SK-N-SH (cell line): ENCODE data around the gene PIK3R1. TPM values are rescaled to one million over a fixed set of nuclear protein-coding genes. Genes with fewer than 3 reads are reported as not detected.

ENCODE experiments used
- CTCF ChIA-PET: fragments of 300-600, 350-600 bp; formaldehyde crosslinking; extraction: SDS; loops from one replicate; lab custom pipeline; 2021; lab: Yijun Ruan, JAX
- POLR2A ChIA-PET: fragments of 350-600 bp; sonication (Branson Sonifier 250); formaldehyde crosslinking; extraction: SDS; loops from one replicate; lab custom pipeline; 2020; ENCODE audit warnings: antibody characterized with exemption, inconsistent platforms; lab: Yijun Ruan, JAX
- DNase-seq: peaks from one replicate; pipeline ENCODE4 v3.0.0; 2012
- H2AFZ ChIP-seq: fragments of 200-600 bp; sonication (generic); 2 replicates; pipeline ENCODE4 v1.8.1; 2016; ENCODE audit warnings: antibody characterized with exemption, mild to moderate bottlenecking, low read depth
- H3F3A ChIP-seq: fragments of 200-600 bp; sonication (generic); replicated peaks from 2 replicates; pipeline ENCODE3; 2016; ENCODE audit warnings: antibody characterized with exemption, mild to moderate bottlenecking; ENCODE audit not compliant: insufficient read depth
- H3K27ac ChIP-seq, 2 experiments: fragments of 200-500 bp in 1 of 2; fragments of 200-600 bp in 1 of 2; sonication (Bioruptor generic) in 1 of 2; sonication (generic), shearing (Covaris generic) in 1 of 2; 2 replicates each; pipeline versions ENCODE4 v1.5.1 to v1.6.1; 2014 to 2016; ENCODE audit warnings: low read depth in 2 of 2, inconsistent platforms in 1 of 2, low read length in 1 of 2, mild to moderate bottlenecking in 1 of 2, mixed read lengths in 1 of 2
- H3K27me3 ChIP-seq: fragments of 200-600 bp; sonication (generic), shearing (Covaris generic); 2 replicates; pipeline ENCODE4 v1.6.1; 2016; ENCODE audit warnings: mixed run types; ENCODE audit not compliant: insufficient read depth
- H3K36me3 ChIP-seq, 2 experiments: fragments of 200-500 bp in 1 of 2; fragments of 200-600 bp in 1 of 2; sonication (Bioruptor generic) in 1 of 2; sonication (generic) in 1 of 2; replicated peaks in 1 of 2; 2 replicates each; pipeline versions ENCODE3 to v1.5.1; 2014 to 2016; ENCODE audit warnings: low read length in 1 of 2, mild to moderate bottlenecking in 1 of 2; ENCODE audit not compliant: insufficient read depth in 2 of 2, control insufficient read depth in 1 of 2
- H3K4me1 ChIP-seq, 2 experiments: fragments of 200-500 bp in 1 of 2; fragments of 200-600 bp in 1 of 2; sonication (Bioruptor generic) in 1 of 2; sonication (generic), shearing (Covaris generic) in 1 of 2; 2 replicates each; pipeline versions ENCODE4 v1.5.1 to v1.6.1; 2014 to 2016; ENCODE audit warnings: low read depth in 1 of 2, low read length in 1 of 2, mixed run types in 1 of 2; ENCODE audit not compliant: insufficient read depth in 2 of 2, control insufficient read depth in 1 of 2
- H3K4me2 ChIP-seq: fragments of 200-600 bp; sonication (generic), shearing (Covaris generic); 2 replicates; pipeline ENCODE4 v1.6.1; 2017; ENCODE audit warnings: mixed run types
- H3K4me3 ChIP-seq, 2 experiments: fragments of 200-500 bp in 1 of 2; fragments of 200-600 bp in 1 of 2; sonication (Bioruptor generic) in 1 of 2; sonication (generic), shearing (Covaris generic) in 1 of 2; 2 replicates each; pipeline versions ENCODE4 v1.5.1 to v1.8.1; 2014 to 2016; ENCODE audit warnings: low read depth in 2 of 2, inconsistent platforms in 1 of 2, low read length in 1 of 2, mild to moderate bottlenecking in 1 of 2, mixed read lengths in 1 of 2, moderate library complexity in 1 of 2
- H3K79me2 ChIP-seq: fragments of 200-600 bp; sonication (generic); 2 replicates; pipeline ENCODE4 v1.8.1; 2017; ENCODE audit warnings: mild to moderate bottlenecking; ENCODE audit not compliant: insufficient read depth
- H3K9ac ChIP-seq: fragments of 200-600 bp; sonication (generic); 2 replicates; pipeline ENCODE4 v1.6.1; 2017; ENCODE audit warnings: mixed run types
- H3K9me2 ChIP-seq: fragments of 200-600 bp; sonication (generic); 2 replicates; pipeline ENCODE4 v1.6.1; 2017; ENCODE audit warnings: mixed run types
- H3K9me3 ChIP-seq: fragments of 200-600 bp; sonication (generic); 2 replicates; pipeline ENCODE4 v1.6.1; 2017; ENCODE audit warnings: mixed run types, mild to moderate bottlenecking, moderate library complexity
- H4K20me1 ChIP-seq: fragments of 200-600 bp; sonication (generic); 2 replicates; pipeline ENCODE4 v1.6.1; 2017; ENCODE audit warnings: mild to moderate bottlenecking, mixed run types; ENCODE audit not compliant: insufficient read depth
- EZH2phosphoT487 ChIP-seq: fragments of 200-600 bp; sonication (generic); IDR thresholded peaks from 2 replicates; pipeline ENCODE4 v1.6.1; 2017; ENCODE audit warnings: low read depth, mixed run types, mild to moderate bottlenecking, antibody characterized with exemption, moderate library complexity, borderline replicate concordance
- FOXJ3 ChIP-seq: sonication (generic); formaldehyde crosslinking; IDR thresholded peaks from 2 replicates; pipeline ENCODE4 v1.5.1; 2020; ENCODE audit warnings: mild to moderate bottlenecking, missing genetic modification reagents
- FOXM1 ChIP-seq: IDR thresholded peaks from 2 replicates; pipeline ENCODE4 v1.4.0; 2012; ENCODE audit warnings: low read depth, mild to moderate bottlenecking
- GABPA ChIP-seq: IDR thresholded peaks from 2 replicates; pipeline ENCODE4 v1.4.0; 2012; ENCODE audit warnings: low read depth, mild to moderate bottlenecking
- JUND ChIP-seq: IDR thresholded peaks from 2 replicates; pipeline ENCODE4 v1.4.0; 2012
- MXI1 ChIP-seq: IDR thresholded peaks from 2 replicates; pipeline ENCODE4 v1.6.1; 2012; ENCODE audit warnings: mild to moderate bottlenecking, low read depth, low read length, improper control_type of control experiment
- RXRA ChIP-seq: IDR thresholded peaks from 2 replicates; pipeline ENCODE4 v1.4.0; 2012; ENCODE audit warnings: low read depth, mild to moderate bottlenecking, borderline replicate concordance
- TAF1 ChIP-seq: IDR thresholded peaks from 2 replicates; pipeline ENCODE4 v1.6.1; 2012; ENCODE audit warnings: low read depth, mild to moderate bottlenecking, low read length, moderate library complexity, borderline replicate concordance
- TEAD4 ChIP-seq: IDR thresholded peaks from 2 replicates; pipeline ENCODE4 v1.4.0; 2012; ENCODE audit warnings: mild to moderate bottlenecking, borderline replicate concordance; ENCODE audit not compliant: insufficient read depth
- WGBS: methylation state at CpG from one replicate; pipeline ENCODE4 v1.1.6; 2017; ENCODE audit warnings: low lambda C conversion rate; 5-methylcytosine and 5-hydroxymethylcytosine counted together
- polyA plus RNA-seq, 3 experiments: library from polyadenylated mRNA; depleted of rRNA; stranded (reverse); fragments of >200 nt; gene quantifications; 2 replicates each; pipeline ENCODE4 v1.2.3, GENCODE V29; 2012
- TF ChIP-seq, protein P1 (sequence below): IDR thresholded peaks from 2 replicates; pipeline ENCODE4 v1.6.1; 2012; ENCODE audit warnings: mild to moderate bottlenecking, low read depth, low read length, moderate library complexity
- TF ChIP-seq, protein P2 (sequence below): fragments of 150-350 bp; IDR thresholded peaks from 2 replicates; pipeline ENCODE4 v1.6.1; 2016; ENCODE audit warnings: mild to moderate bottlenecking, low read depth, low read length

PIK3R1 gene
- polyA plus RNA-seq, 1 of the 3 experiments (the other 2 are of a cell fraction), result 2.0 TPM

DNA sequence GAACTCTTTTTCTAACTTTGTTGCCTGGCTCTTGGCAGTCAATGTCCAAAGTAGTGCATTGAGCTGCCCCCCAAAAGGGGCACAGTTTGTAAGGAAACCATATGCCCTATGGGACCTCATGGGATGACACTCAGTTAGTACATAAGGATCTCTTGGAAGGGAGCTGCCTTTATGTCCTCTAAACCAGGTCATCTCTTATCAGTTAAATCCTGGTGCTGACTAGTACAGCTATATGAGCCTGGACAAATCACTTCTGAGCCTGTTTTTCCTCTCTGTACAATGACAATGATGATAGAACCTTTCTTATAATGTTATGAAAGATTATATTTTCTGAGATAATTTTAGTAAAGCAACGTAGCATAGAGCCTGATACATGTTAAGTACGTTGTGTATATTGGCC lies 44.1 kb downstream of the PIK3R1 start (continued):
- TF ChIP-seq, protein P1, sequence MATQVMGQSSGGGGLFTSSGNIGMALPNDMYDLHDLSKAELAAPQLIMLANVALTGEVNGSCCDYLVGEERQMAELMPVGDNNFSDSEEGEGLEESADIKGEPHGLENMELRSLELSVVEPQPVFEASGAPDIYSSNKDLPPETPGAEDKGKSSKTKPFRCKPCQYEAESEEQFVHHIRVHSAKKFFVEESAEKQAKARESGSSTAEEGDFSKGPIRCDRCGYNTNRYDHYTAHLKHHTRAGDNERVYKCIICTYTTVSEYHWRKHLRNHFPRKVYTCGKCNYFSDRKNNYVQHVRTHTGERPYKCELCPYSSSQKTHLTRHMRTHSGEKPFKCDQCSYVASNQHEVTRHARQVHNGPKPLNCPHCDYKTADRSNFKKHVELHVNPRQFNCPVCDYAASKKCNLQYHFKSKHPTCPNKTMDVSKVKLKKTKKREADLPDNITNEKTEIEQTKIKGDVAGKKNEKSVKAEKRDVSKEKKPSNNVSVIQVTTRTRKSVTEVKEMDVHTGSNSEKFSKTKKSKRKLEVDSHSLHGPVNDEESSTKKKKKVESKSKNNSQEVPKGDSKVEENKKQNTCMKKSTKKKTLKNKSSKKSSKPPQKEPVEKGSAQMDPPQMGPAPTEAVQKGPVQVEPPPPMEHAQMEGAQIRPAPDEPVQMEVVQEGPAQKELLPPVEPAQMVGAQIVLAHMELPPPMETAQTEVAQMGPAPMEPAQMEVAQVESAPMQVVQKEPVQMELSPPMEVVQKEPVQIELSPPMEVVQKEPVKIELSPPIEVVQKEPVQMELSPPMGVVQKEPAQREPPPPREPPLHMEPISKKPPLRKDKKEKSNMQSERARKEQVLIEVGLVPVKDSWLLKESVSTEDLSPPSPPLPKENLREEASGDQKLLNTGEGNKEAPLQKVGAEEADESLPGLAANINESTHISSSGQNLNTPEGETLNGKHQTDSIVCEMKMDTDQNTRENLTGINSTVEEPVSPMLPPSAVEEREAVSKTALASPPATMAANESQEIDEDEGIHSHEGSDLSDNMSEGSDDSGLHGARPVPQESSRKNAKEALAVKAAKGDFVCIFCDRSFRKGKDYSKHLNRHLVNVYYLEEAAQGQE, result no peak
- TF ChIP-seq, all 33 proteins: peak for 0

DNA sequence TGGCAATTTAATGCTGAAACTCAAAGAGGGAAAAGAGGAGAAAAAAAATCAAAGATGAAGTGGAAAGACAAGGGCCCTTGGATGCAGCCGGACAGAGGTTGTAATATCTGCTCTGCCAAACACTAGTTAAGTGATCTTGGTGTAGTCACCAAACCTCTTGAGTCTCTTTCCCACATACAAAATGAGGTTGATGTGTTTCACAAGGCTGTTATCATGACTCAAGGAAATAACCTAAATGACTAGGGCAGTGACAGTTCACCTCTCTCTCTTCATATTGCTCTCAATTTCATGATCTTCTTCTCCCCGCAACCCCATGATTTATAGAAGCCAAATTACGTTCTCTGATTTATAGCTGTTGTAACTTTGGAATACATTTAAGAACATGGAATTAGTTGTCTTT lies 44.9 kb downstream of the PIK3R1 start:
- Histone ChIP-seq H3K9me3 (no peaks in the 10 kb centered on the region), H4K20me1 (no peaks in the 10 kb centered on the region), H3K4me2 (no peak overlapping the region), H3F3A (peaks cover 18% of the 10 kb centered on the region), H3K4me1 (peaks cover 14 to 51% of the 10 kb centered on the region in 2 experiments; a peak in 3 of 4 replicates), H3K79me2 (peaks cover 9% of the 10 kb centered on the region; the same call in 1 of the 2 replicates), H2AFZ (no peak overlapping the region), H3K36me3 (peaks cover 0 to 3% of the 10 kb centered on the region in 2 experiments), H3K9me2 (no peaks in the 10 kb centered on the region), H3K27me3 (no peaks in the 10 kb centered on the region), H3K4me3 (no peak overlapping the region), H3K27ac (peak overlapping the region in 1 of 2 experiments; percentile 39; a peak in 1 of 4 replicates), H3K9ac (no peak overlapping the region)
- no peak for DNase-seq
- 100% methylated on average over 3 of the region's 3 CpGs for WGBS
- POLR2A ChIA-PET, result no interaction called here
- CTCF ChIA-PET, result interaction anchor here (1.6 kb wide), 1 partner anchor 44 kb away, joined by 5 read pairs; the partner anchor contains the start of gene PIK3R1
- TF ChIP-seq FOXM1 (no peak), FOXJ3 (CRISPR knock-in tag) (no peak), RXRA (no peak), EZH2phosphoT487 (no peak), JUND (no peak), TAF1 (no peak), MXI1 (no peak), GABPA (no peak), TEAD4 (no peak)
- TF ChIP-seq, protein P2, sequence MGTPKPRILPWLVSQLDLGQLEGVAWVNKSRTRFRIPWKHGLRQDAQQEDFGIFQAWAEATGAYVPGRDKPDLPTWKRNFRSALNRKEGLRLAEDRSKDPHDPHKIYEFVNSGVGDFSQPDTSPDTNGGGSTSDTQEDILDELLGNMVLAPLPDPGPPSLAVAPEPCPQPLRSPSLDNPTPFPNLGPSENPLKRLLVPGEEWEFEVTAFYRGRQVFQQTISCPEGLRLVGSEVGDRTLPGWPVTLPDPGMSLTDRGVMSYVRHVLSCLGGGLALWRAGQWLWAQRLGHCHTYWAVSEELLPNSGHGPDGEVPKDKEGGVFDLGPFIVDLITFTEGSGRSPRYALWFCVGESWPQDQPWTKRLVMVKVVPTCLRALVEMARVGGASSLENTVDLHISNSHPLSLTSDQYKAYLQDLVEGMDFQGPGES, result no peak
